Colonic mucosa (tissue), 2 donors: ENCODE results near the gene TSPAN15. TPM values are rescaled to one million over a fixed set of nuclear protein-coding genes. Genes with fewer than 3 reads are reported as not detected.

Experiments used
- total RNA-seq, 2 donors: library from RNA; stranded (reverse); fragmentation: NEBNext Ultra II Directional in 1 of 2; extraction: Animal tissue kit (Norgen Biotek cat#: 25700) in 1 of 2; gene quantifications; one replicate each; pipeline ENCODE4 v1.2.1, GENCODE V29; 2021
- donor health status: DM: no; HTN: no; CAD: no.
- donor health status: DM: no; HTN: no; CAD: no.

TSPAN15 gene
- total RNA-seq, 2 donors from 2014 or later = 129 TPM

Other genes with a start within 250 kb of the TSPAN15 start
- gene HKDC1, start 231.1 kb upstream of the TSPAN15 start, total RNA-seq = 10 to 100 TPM; 14.7 to 19.0 TPM
- 10 to 100 TPM; 73.3 to 83.3 TPM for gene HK1, start 173.0 kb upstream of the TSPAN15 start, total RNA-seq
- 10 to 100 TPM in 1 of 2 donors, under 1 TPM in 1; 0.22 to 18.8 TPM for gene TACR2, start 34.5 kb upstream of the TSPAN15 start, total RNA-seq
- 1 to 10 TPM; 3.1 to 4.0 TPM for gene NEUROG3, start 122.0 kb downstream of the TSPAN15 start, total RNA-seq
- 1 to 10 TPM; 4.2 to 4.5 TPM for gene FAM241B, start 178.8 kb downstream of the TSPAN15 start, total RNA-seq